Measurements from ENCODE around the gene STK24.

- TF ChIP-seq POLR2A (IDR thresholded peaks at IDR 0.05; ENCODE audit: low read length) (no peak), ESRRA (IDR thresholded peaks at IDR 0.05; ENCODE audit: borderline replicate concordance, low read length) (no peak), CTCF (IDR thresholded peaks at IDR 0.05) (no peak), RFX5 (IDR thresholded peaks at IDR 0.05) (no peak), ZSCAN20 (CRISPR knock-in tag; IDR thresholded peaks at IDR 0.05) (no peak), CEBPB (IDR thresholded peaks at IDR 0.05) (no peak)
- TF ChIP-seq, protein P1, sequence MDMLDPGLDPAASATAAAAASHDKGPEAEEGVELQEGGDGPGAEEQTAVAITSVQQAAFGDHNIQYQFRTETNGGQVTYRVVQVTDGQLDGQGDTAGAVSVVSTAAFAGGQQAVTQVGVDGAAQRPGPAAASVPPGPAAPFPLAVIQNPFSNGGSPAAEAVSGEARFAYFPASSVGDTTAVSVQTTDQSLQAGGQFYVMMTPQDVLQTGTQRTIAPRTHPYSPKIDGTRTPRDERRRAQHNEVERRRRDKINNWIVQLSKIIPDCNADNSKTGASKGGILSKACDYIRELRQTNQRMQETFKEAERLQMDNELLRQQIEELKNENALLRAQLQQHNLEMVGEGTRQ (IDR thresholded peaks at IDR 0.05), result no peak
These were observed 50.8 kb downstream of the STK24 start for GRCh38 chr13:98526182-98526512.

All from A549 (cell line).